ENCODE measurements around the gene OXSR1. TPM values are rescaled to one million over a fixed set of nuclear protein-coding genes. Genes with fewer than 3 reads are reported as not detected.

Gene OXSR1
- total RNA-seq, 6 experiments from 2014 or later, result 12.0 to 20.3 (median 15.2) TPM

DNA sequence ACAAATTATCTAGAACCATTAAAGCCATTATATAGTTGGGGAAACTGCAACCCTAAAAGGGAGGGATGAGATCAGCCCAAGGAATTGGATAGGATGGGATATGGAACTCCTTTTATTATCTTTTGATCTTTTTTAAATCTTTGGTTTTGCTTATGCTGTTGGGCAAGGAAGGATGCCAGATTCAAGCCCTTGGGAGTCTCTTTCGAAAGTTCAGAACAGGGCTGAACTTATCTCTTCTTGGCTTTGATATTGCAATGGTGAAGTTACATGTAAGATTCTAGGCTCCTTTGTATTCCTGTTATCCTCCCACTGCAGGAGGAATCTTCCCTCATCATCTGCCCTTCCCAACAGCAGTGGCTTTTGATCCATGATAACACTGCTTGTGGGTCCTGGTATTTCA is 90.3 kb downstream of the OXSR1 start:
- 90% methylated on average over 1 of the region's 1 CpG for whole genome bisulfite sequencing (ENCODE audit: insufficient coverage, low coverage, low lambda C conversion rate, missing lambda C conversion rate)
- Histone ChIP-seq H3K9me3 (no peaks in the 10 kb centered on the region), H3K27me3 (no peaks in the 10 kb centered on the region), H3K27ac (no peak overlapping the region), H3K4me3 (no peak overlapping the region), H3K4me1 (no peaks in the 10 kb centered on the region), H3K36me3 (peaks cover 0 to 35% (median 3%) of the 10 kb centered on the region in 4 donors)
- intact Hi-C loops (cut with DNase I), result no loop called here
- DNase-seq (no peak), ATAC-seq (no peak)
- TF ChIP-seq, protein P1, sequence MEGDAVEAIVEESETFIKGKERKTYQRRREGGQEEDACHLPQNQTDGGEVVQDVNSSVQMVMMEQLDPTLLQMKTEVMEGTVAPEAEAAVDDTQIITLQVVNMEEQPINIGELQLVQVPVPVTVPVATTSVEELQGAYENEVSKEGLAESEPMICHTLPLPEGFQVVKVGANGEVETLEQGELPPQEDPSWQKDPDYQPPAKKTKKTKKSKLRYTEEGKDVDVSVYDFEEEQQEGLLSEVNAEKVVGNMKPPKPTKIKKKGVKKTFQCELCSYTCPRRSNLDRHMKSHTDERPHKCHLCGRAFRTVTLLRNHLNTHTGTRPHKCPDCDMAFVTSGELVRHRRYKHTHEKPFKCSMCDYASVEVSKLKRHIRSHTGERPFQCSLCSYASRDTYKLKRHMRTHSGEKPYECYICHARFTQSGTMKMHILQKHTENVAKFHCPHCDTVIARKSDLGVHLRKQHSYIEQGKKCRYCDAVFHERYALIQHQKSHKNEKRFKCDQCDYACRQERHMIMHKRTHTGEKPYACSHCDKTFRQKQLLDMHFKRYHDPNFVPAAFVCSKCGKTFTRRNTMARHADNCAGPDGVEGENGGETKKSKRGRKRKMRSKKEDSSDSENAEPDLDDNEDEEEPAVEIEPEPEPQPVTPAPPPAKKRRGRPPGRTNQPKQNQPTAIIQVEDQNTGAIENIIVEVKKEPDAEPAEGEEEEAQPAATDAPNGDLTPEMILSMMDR (IDR thresholded peaks at IDR 0.05), result no peak
- TF ChIP-seq POLR2A (IDR thresholded peaks at IDR 0.05), result no peak

DNA sequence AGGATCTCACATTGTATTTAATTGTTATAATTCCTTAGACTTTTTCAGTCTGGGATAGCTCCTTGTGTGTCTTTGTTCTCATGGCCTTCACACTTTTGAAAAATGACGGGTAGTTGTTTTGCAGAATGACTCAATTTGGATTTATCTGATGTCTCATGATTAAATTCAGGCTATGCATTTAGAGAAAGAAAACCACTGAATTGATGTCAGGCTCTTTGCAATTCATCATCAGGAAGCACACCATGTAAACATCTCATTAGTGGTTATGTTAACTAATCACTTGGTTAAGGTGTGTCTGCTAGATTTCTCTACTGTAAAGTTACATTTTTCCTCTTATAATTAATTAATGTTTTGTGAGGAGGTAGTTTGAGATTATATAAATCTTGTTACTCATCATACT is 92.2 kb downstream of the OXSR1 start:
- Histone ChIP-seq H3K4me1 (no peaks in the 10 kb centered on the region), H3K27me3 (no peaks in the 10 kb centered on the region), H3K36me3 (peaks cover 0 to 18% (median 2%) of the 10 kb centered on the region in 4 donors), H3K27ac (no peak overlapping the region), H3K4me3 (no peak overlapping the region), H3K9me3 (no peaks in the 10 kb centered on the region)
- DNase-seq, result no peak
- no peak for ATAC-seq
- intact Hi-C loops (cut with DNase I), result no loop called here
- TF ChIP-seq, protein P1 (IDR thresholded peaks at IDR 0.05), result no peak
- TF ChIP-seq POLR2A (IDR thresholded peaks at IDR 0.05), result no peak
- WGBS (ENCODE audit: insufficient coverage, low coverage, low lambda C conversion rate, missing lambda C conversion rate), result 69% methylated on average over 1 of the region's 1 CpG

DNA sequence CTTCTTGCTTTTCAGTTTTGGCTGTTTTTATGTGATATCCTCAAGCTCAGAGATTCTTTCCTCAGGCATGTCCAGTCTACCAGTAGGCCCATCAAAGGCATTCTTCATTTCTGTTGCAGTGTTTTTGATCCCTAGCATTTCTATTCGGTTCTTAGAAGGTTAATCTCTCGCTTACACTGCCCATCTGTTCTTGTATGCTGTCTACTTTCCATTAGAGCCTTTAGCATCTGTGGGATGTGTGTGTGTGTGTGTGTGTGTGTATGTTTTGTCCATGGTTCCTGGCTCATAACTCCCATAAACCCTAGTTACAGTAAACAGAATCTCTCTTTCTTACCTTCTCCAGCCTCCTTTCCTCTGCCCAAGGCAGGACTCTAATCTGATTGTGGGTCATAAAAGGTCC is 95.1 kb downstream of the OXSR1 start:
- H3K36me3 ChIP-seq, result no peaks in the 10 kb centered on the region
- TF ChIP-seq POLR2A (IDR thresholded peaks at IDR 0.05), result no peak
- TF ChIP-seq, protein P1 (IDR thresholded peaks at IDR 0.05), result no peak
- 83% methylated on average over 2 of the region's 2 CpGs for WGBS (ENCODE audit: insufficient coverage, low coverage, low lambda C conversion rate, missing lambda C conversion rate)
- DNase-seq, result no peak
- no peak overlapping the region for H3K27ac ChIP-seq
- no peaks in the 10 kb centered on the region for H3K9me3 ChIP-seq
- no peak for ATAC-seq
- H3K4me1 ChIP-seq, result peaks cover 0 to 14% (median 0%) of the 10 kb centered on the region in 4 donors
- intact Hi-C loops (cut with DNase I), result no loop called here
- H3K27me3 ChIP-seq, result no peaks in the 10 kb centered on the region
- H3K4me3 ChIP-seq, result no peak overlapping the region

DNA sequence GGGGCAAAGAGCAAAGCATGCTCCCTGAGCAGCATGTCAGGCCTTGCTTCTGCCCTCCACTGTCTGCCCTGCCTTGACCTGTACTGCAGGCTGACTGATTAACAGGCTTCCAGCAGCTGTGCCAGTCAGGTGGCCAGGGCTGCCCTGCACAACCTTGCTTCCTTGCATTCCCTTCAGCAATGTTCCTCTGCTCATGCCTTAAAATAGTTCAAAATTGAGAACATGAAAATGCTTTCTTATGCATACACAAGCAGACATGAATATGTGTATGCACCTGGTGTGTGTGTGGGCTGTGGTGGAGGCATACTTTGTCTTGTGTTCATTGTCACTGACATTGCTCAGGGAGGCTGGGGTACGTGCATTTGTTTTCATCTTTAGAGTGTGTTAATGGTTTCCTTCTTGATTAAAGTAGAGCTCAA is 99.0 kb downstream of the OXSR1 start:
- no peak for TF ChIP-seq POLR2A (IDR thresholded peaks at IDR 0.05)
- TF ChIP-seq, protein P1 (IDR thresholded peaks at IDR 0.05), result no peak
- H3K36me3 ChIP-seq, result no peaks in the 10 kb centered on the region
- no peaks in the 10 kb centered on the region for H3K9me3 ChIP-seq
- H3K4me1 ChIP-seq, result peaks cover 0 to 14% (median 0%) of the 10 kb centered on the region in 4 donors
- no peak overlapping the region for H3K27ac ChIP-seq
- peak; percentile 81 to 95 (median 89) for ATAC-seq
- intact Hi-C loops (cut with DNase I), result no loop called here
- H3K4me3 ChIP-seq, result no peak overlapping the region
- DNase-seq, result peak in 2 of 3 donors; percentile 68 to 69
- no CpG with 5 or more reads among the region's 1 CpG for WGBS (ENCODE audit: insufficient coverage, low coverage, low lambda C conversion rate, missing lambda C conversion rate)
- H3K27me3 ChIP-seq, result no peaks in the 10 kb centered on the region

DNA sequence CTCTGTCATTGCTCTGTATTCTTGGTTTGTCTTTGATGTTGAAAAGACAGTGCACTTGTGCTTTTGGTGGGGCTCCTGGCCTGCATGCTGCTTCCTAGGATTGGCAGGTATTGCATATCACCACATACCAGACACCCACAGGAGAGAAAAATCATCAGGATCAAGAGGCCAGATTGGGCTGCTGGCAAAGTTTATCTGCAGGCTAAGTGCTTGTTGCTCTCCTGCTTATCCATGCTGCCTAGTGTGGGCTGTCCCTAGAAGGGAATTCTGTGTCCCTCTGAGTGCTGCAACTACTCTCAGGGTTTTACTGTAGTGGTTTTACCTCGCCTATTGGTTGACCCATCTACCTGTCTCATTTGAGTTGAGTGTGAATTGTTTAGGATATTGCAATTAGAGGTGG is 99.4 kb downstream of the OXSR1 start:
- ATAC-seq (no peak), DNase-seq (no peak)
- H3K27me3 ChIP-seq, result no peaks in the 10 kb centered on the region
- intact Hi-C loops (cut with DNase I), result no loop called here
- H3K4me1 ChIP-seq, result peaks cover 0 to 14% (median 0%) of the 10 kb centered on the region in 4 donors
- H3K9me3 ChIP-seq, result no peaks in the 10 kb centered on the region
- TF ChIP-seq, protein P1 (IDR thresholded peaks at IDR 0.05), result no peak
- TF ChIP-seq POLR2A (IDR thresholded peaks at IDR 0.05), result no peak
- no CpG with 5 or more reads among the region's 1 CpG for WGBS (ENCODE audit: insufficient coverage, low coverage, low lambda C conversion rate, missing lambda C conversion rate)
- no peak overlapping the region for H3K4me3 ChIP-seq
- H3K27ac ChIP-seq, result no peak overlapping the region
- H3K36me3 ChIP-seq, result no peaks in the 10 kb centered on the region
